ENCODE measurements around the gene DLGAP1. TPM values are rescaled to one million over a fixed set of nuclear protein-coding genes. Genes with fewer than 3 reads are reported as not detected.

The DLGAP1 gene
- total and polyA plus RNA-seq, 10 of the 15 experiments (the other 5 are each of a cell fraction or from before 2014, with no cell fraction given) = 0.23 to 27.6 (median 1.9) TPM

GRCh38 chr18:3814816-3815215 lies 640.3 kb downstream of the DLGAP1 start (continued):
- no peak for TF ChIP-seq ELK1 (IDR thresholded peaks at IDR 0.05; ENCODE audit: low read depth, low read length)
- no peak for TF ChIP-seq STAT1 (conservative IDR thresholded peaks at IDR 0.05)
- TF ChIP-seq EED (IDR thresholded peaks at IDR 0.05; ENCODE audit: low read depth) = no peak
- TF ChIP-seq PBX3 (IDR thresholded peaks at IDR 0.05; ENCODE audit: insufficient replicate concordance, low read depth, low read length) = no peak

- H3K4me1 ChIP-seq (ENCODE audit: control insufficient read depth, insufficient read depth, low read length) = no peaks in the 10 kb centered on the region
- intact Hi-C loops (cut with micrococcal nuclease; ENCODE audit: unreplicated experiment) = no loop called here
- no peak overlapping the region for H3K27ac ChIP-seq (ENCODE audit: control insufficient read depth, insufficient read depth)
- ChIA-PET POLR2A (no interaction called here), RAD21 (ENCODE audit: unreplicated experiment) (no interaction called here), SMC1A (ENCODE audit: uncharacterized antibody, unreplicated experiment) (interaction anchor here (0.9 to 1.2 kb wide), 2 partner anchors 12 to 13 kb away, joined by 3 to 7 read pairs; no protein-coding TSS in a partner anchor), CTCF (interaction anchor here (1.0 to 1.6 kb wide), 3 partner anchors 14 to 670 kb away, joined by 3 to 6 read pairs (median 3); no protein-coding TSS in a partner anchor)
- peaks cover 0 to 4% of the 10 kb centered on the region in 2 experiments; a peak in 2 of 4 replicates for H3K36me3 ChIP-seq (ENCODE audit: control insufficient read depth in 2 of 2, insufficient read depth in 2 of 2, low read length in 1 of 2)
- no TSS peak for BruUV-seq (replicated peaks)
- no peak for DNase-seq (ENCODE audit: low read depth, low spot score)
- 23% methylated on average over 2 of the region's 2 CpGs for WGBS (ENCODE audit: insufficient coverage, insufficient replicate concordance, low lambda C conversion rate, missing lambda C conversion rate)
- H3K4me3 ChIP-seq = no peak overlapping the region
- H3K4me2 ChIP-seq (ENCODE audit: control insufficient read depth, insufficient read depth) = no peak overlapping the region
- H4K20me1 ChIP-seq (ENCODE audit: control insufficient read depth, insufficient read depth) = no peaks in the 10 kb centered on the region
- H3K9ac ChIP-seq (ENCODE audit: control insufficient read depth, insufficient read depth, low read length) = no peak overlapping the region
- TF ChIP-seq POLR2AphosphoS5 (IDR thresholded peaks at IDR 0.05; ENCODE audit: low read length) (no peak), ZNF207 (IDR thresholded peaks at IDR 0.05; ENCODE audit: borderline replicate concordance) (no peak), FOXM1 (IDR thresholded peaks at IDR 0.05; ENCODE audit: low read depth, low read length) (no peak), BMI1 (IDR thresholded peaks at IDR 0.05; ENCODE audit: borderline replicate concordance) (no peak), ZBTB33 (IDR thresholded peaks at IDR 0.05) (no peak), EP300 (IDR thresholded peaks at IDR 0.05; ENCODE audit: borderline replicate concordance in 1 of 2, control insufficient read depth in 1 of 2, low read depth in 2 of 2, low read length in 2 of 2) (no peak)
- H3K9me3 ChIP-seq (replicated peaks; ENCODE audit: control insufficient read depth, insufficient read depth, low read length) = no peaks in the 10 kb centered on the region
- ATAC-seq = no peak
- H2AFZ ChIP-seq (ENCODE audit: control insufficient read depth, low read depth, low read length) = no peak overlapping the region
- in situ Hi-C loops (cut with MboI) = no loop called here
- no peak for FAIRE-seq
- H3K27me3 ChIP-seq (replicated peaks in 1 of 2; ENCODE audit: control insufficient read depth in 2 of 2, insufficient read depth in 2 of 2, low read length in 1 of 2) = no peaks in the 10 kb centered on the region
- no peaks in the 10 kb centered on the region for H3K79me2 ChIP-seq (ENCODE audit: control insufficient read depth, insufficient read depth, low read length)
These were observed 644.8 kb downstream of the DLGAP1 start for GRCh38 chr18:3810296-3810695.
